Spleen (tissue), 11 donors: ENCODE results near the gene IFT81. TPM values are rescaled to one million over a fixed set of nuclear protein-coding genes. Genes with fewer than 3 reads are reported as not detected.

ENCODE experiments used
- DNase-seq: peaks from one replicate; pipeline ENCODE4 v3.0.0-alpha.2; 2020
- H3K27ac ChIP-seq, 8 donors: fragments of 200-600 bp; sonication (generic) in 7 of 8; 1 replicate in 4 of 8; 2 replicates in 4 of 8; pipeline versions ENCODE4 v1.5.0 to v1.8.0; 2016 to 2021; ENCODE audit warnings: inconsistent platforms in 4 of 8, mild to moderate bottlenecking in 4 of 8, moderate library complexity in 1 of 8
- H3K27me3 ChIP-seq, 7 donors: fragments of 200-600 bp; sonication (generic) in 6 of 7; replicated peaks in 1 of 7; 1 replicate in 4 of 7; 2 replicates in 3 of 7; pipeline versions ENCODE4 v1.5.0 to v1.8.0; 2016 to 2021; ENCODE audit warnings: inconsistent platforms in 3 of 7, mild to moderate bottlenecking in 1 of 7
- H3K36me3 ChIP-seq, 6 donors: fragments of 200-600 bp; sonication (generic) in 5 of 6; 1 replicate in 4 of 6; 2 replicates in 2 of 6; pipeline versions ENCODE4 v1.5.0 to v1.8.0; 2016 to 2021; ENCODE audit warnings: inconsistent platforms in 2 of 6
- H3K4me1 ChIP-seq, 6 donors: fragments of 200-600 bp; sonication (generic) in 5 of 6; 1 replicate in 3 of 6; 2 replicates in 3 of 6; pipeline versions ENCODE4 v1.5.0 to v1.8.0; 2016 to 2021; ENCODE audit warnings: inconsistent platforms in 3 of 6
- H3K4me3 ChIP-seq, 8 donors: fragments of 200-600 bp; sonication (generic) in 7 of 8; 1 replicate in 4 of 8; 2 replicates in 4 of 8; pipeline versions ENCODE4 v1.5.0 to v1.8.0; 2016 to 2021; ENCODE audit warnings: inconsistent platforms in 4 of 8, mild to moderate bottlenecking in 4 of 8, moderate library complexity in 2 of 8
- H3K9me3 ChIP-seq, 8 donors: fragments of 200-600 bp; sonication (generic) in 7 of 8; 1 replicate in 4 of 8; 2 replicates in 4 of 8; pipeline versions ENCODE4 v1.5.0 to v1.8.0; 2016 to 2021; ENCODE audit warnings: inconsistent platforms in 4 of 8
- POLR2A ChIP-seq, 3 donors: fragments of 450-650 bp; IDR thresholded peaks; one replicate each; pipeline ENCODE4 v1.5.1; 2017; ENCODE audit warnings: antibody characterized with exemption in 3 of 3, mild to moderate bottlenecking in 1 of 3
- POLR2AphosphoS5 ChIP-seq, 3 donors: sonication (generic); formaldehyde crosslinking; IDR thresholded peaks; one replicate each; pipeline ENCODE4 v1.5.1; 2017; ENCODE audit warnings: antibody characterized with exemption in 3 of 3
- WGBS, 5 donors: extraction: QIAGEN DNeasy Blood & Tissue Kit in 3 of 5; methylation state at CpG; one replicate each; pipeline versions ENCODE4 v1.1.5 to v1.1.7; 2013 to 2018; 5-methylcytosine and 5-hydroxymethylcytosine counted together
- intact Hi-C: fragments of 100-400 bp; cut with DNase I; formaldehyde crosslinking; loops from one replicate; pipeline ENCODE4 v1.15.0; 2023; ENCODE audit warnings: low total_unique reads
- polyA plus RNA-seq, 3 donors: library from polyadenylated mRNA; stranded (reverse); fragments of 200-250 nt; gene quantifications; one replicate each; pipeline ENCODE4 v1.2.1, GENCODE V29; 2013
- total RNA-seq, 7 donors: library from RNA; depleted of rRNA in 3 of 7; stranded (reverse); fragments of >200 nt in 3 of 7; fragmentation: NEBNext Ultra II Directional in 4 of 7; extraction: Animal tissue kit (Norgen Biotek cat#: 25700) in 4 of 7; gene quantifications; one replicate each; pipeline versions ENCODE4 v1.1.0 to v1.2.1, GENCODE V29; 2016 to 2021
- TF ChIP-seq, protein P1 (sequence below), 11 experiments: fragments of 200-600 bp in 7 of 11; fragments of 450-650 bp in 4 of 11; sonication (generic) in 4 of 11; IDR thresholded peaks in 8 of 11; conservative IDR thresholded peaks in 3 of 11; 1 replicate in 7 of 11; 2 replicates in 4 of 11; pipeline versions ENCODE4 v1.4.0 to v1.8.0; 2016 to 2021; ENCODE audit warnings: antibody characterized with exemption in 11 of 11, inconsistent platforms in 4 of 11, mild to moderate bottlenecking in 1 of 11
- donor health status: healthy with polysubstance abuse.
- donor health status: DM: no; HTN: no; CAD: no; lungs with moderate emphysema.
- donor health status: DM: no; HTN: no; CAD: no.
- donor health status: Bipolar disorder and iron deficiency.
- donor health status: healthy.
- donor health status: DM: no; HTN: no; CAD: no.
- donor health status: DM: yes; HTN: yes; CAD: no.

Gene IFT81
- total and polyA plus RNA-seq, 10 donors: 1.8 to 10.1 (median 5.2) TPM

DNA sequence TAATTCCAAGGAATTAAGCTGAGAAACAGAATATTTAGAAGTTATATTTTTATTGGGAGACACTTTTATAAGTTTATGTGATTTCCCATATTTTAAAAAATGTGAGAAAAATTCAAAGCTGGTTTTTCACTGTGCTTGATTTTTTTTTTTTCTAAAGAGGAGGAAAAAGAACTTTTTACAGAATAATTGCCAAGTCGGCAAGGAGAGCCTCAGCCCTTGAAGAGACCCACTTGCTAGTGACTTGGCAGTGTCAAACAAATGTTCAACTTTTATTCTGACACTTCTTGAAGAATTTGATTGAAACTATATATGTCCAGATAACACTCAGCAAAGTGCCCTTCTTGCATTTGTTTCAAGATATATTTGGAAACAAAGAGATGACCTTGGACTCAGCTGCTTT, 104.6 kb downstream of the IFT81 start:
- intact Hi-C loops: no loop called here
- peaks cover 0 to 15% (median 9%) of the 10 kb centered on the region in 6 donors for H3K4me1 ChIP-seq
- TF ChIP-seq, protein P1, sequence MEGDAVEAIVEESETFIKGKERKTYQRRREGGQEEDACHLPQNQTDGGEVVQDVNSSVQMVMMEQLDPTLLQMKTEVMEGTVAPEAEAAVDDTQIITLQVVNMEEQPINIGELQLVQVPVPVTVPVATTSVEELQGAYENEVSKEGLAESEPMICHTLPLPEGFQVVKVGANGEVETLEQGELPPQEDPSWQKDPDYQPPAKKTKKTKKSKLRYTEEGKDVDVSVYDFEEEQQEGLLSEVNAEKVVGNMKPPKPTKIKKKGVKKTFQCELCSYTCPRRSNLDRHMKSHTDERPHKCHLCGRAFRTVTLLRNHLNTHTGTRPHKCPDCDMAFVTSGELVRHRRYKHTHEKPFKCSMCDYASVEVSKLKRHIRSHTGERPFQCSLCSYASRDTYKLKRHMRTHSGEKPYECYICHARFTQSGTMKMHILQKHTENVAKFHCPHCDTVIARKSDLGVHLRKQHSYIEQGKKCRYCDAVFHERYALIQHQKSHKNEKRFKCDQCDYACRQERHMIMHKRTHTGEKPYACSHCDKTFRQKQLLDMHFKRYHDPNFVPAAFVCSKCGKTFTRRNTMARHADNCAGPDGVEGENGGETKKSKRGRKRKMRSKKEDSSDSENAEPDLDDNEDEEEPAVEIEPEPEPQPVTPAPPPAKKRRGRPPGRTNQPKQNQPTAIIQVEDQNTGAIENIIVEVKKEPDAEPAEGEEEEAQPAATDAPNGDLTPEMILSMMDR (IDR thresholded peaks at IDR 0.05 in 8 of 11, conservative IDR thresholded peaks at IDR 0.05 in 3 of 11): no peak
- no peak for TF ChIP-seq POLR2AphosphoS5 (IDR thresholded peaks at IDR 0.05)
- TF ChIP-seq POLR2A (IDR thresholded peaks at IDR 0.05): no peak
- no peak overlapping the region for H3K4me3 ChIP-seq
- DNase-seq: no peak
- H3K27ac ChIP-seq: no peak overlapping the region
- no peaks in the 10 kb centered on the region for H3K9me3 ChIP-seq
- 72 to 91% (median 78%) methylated on average over 1 of the region's 1 CpG for WGBS, 5 donors
- H3K36me3 ChIP-seq: no peaks in the 10 kb centered on the region
- H3K27me3 ChIP-seq: no peaks in the 10 kb centered on the region

DNA sequence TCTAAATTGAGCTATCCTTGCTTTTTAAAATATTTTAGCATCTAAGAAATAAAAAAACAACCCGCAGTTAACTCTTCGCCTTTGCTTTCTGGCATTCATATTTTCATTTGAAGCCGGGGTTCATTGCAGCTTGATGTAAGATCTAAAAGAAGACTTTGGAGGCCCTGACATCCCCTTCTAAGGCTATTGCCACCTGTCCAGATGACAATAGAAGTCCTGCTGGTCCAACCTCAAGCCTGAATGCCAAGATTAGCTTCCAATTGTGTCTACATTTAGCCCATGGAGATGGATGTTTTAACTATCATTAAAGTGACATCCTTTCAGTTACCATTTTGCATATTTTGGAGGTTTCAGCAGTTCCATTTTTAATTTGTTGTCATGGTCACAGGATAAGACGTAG, 105.3 kb downstream of the IFT81 start:
- intact Hi-C loops: no loop called here
- TF ChIP-seq POLR2AphosphoS5 (IDR thresholded peaks at IDR 0.05) (no peak), POLR2A (IDR thresholded peaks at IDR 0.05) (no peak)
- TF ChIP-seq, protein P1 (IDR thresholded peaks at IDR 0.05 in 8 of 11, conservative IDR thresholded peaks at IDR 0.05 in 3 of 11): no peak
- WGBS, 5 donors: 87 to 95% (median 92%) methylated on average over 4 of the region's 4 CpGs

DNA sequence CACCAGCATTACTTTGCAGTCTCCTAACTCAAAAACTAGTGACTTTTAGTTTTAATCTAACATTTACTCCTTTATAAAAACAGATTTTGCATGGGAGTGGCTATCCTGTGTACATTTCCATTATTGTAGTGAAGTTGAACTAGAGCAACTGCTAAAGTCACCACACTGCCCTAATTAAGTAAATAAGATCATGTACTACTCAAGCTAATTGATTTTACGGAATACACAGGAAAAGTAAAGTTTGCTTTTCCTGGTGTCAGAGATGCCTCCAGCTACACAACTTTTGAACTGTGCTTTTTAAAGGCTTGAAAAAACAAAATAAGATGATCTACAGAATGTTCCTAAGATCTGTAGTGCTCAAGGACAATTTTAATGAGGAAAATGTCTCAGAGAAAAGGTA, 106.5 kb downstream of the IFT81 start:
- Histone ChIP-seq H3K4me1 (peaks cover 0 to 19% (median 0%) of the 10 kb centered on the region in 6 donors), H3K36me3 (no peaks in the 10 kb centered on the region), H3K27ac (no peak overlapping the region), H3K4me3 (no peak overlapping the region), H3K27me3 (no peaks in the 10 kb centered on the region), H3K9me3 (no peaks in the 10 kb centered on the region)
- TF ChIP-seq POLR2A (IDR thresholded peaks at IDR 0.05): no peak
- WGBS, 5 donors: 81 to 94% (median 92%) methylated on average over 1 of the region's 1 CpG
- DNase-seq: no peak
- intact Hi-C loops: no loop called here

More for the DNA sequence above, 105.3 kb downstream of the IFT81 start:
- no peak overlapping the region for H3K4me3 ChIP-seq
- no peaks in the 10 kb centered on the region for H3K36me3 ChIP-seq
- H3K27ac ChIP-seq: no peak overlapping the region
- DNase-seq: no peak
- H3K27me3 ChIP-seq: no peaks in the 10 kb centered on the region
- H3K4me1 ChIP-seq: peaks cover 0 to 15% (median 4%) of the 10 kb centered on the region in 6 donors
- H3K9me3 ChIP-seq: no peaks in the 10 kb centered on the region

DNA sequence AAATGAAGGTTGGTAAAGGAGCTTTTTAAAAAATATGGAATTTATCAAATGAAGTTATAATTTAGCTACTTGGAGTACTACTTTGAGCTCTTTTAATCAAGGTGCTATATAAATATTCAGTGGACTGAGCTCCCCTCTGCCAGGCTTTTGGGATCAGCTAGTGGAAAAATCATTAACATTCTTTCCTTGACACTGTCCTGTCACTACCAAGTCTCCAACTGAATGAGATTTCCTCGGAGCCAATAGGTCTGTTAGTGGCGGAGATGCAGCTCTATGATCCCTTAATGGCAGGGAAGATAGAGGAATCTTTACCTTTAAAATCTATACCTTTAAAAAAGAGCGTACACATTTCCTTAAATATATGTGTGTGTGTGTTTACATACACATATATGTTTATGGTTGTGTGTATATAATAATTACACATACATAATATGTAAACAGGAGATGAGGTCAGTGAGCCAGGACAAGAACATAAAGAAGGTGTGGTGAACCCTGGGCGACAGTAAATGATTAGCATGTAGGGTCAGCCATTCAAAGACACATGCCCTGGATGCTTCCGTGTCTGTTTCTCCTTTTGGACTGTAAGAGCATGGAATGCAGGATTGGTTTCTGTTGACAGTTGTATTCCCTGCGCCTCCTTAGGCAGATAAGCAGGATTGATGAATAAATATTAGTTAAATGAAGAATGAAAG, 109.2 kb downstream of the IFT81 start:
- WGBS, 5 donors: 76 to 89% (median 87%) methylated on average over 6 of the region's 6 CpGs

More for the DNA sequence above, 109.2 kb downstream of the IFT81 start:
- peaks cover 0 to 20% (median 0%) of the 10 kb centered on the region in 6 donors for H3K4me1 ChIP-seq
- H3K9me3 ChIP-seq: no peaks in the 10 kb centered on the region
- no peak for TF ChIP-seq POLR2AphosphoS5 (IDR thresholded peaks at IDR 0.05)
- TF ChIP-seq, protein P1 (IDR thresholded peaks at IDR 0.05 in 8 of 11, conservative IDR thresholded peaks at IDR 0.05 in 3 of 11): no peak
- TF ChIP-seq POLR2A (IDR thresholded peaks at IDR 0.05): no peak
- no peak overlapping the region for H3K4me3 ChIP-seq
- intact Hi-C loops: no loop called here
- DNase-seq: no peak
- no peaks in the 10 kb centered on the region for H3K27me3 ChIP-seq
- H3K36me3 ChIP-seq: no peaks in the 10 kb centered on the region
- H3K27ac ChIP-seq: no peak overlapping the region
